ENCODE measurements around the gene ZNF580.

ZNF580 gene

GRCh38 chr19:55613930-55614710 is 26.7 kb upstream of the ZNF580 start:
- Histone ChIP-seq H3K27ac (ENCODE audit: low read depth, low read length, poor library complexity, severe bottlenecking) (no peak overlapping the region), H3F3A (ENCODE audit: insufficient read depth, low read length) (no peaks in the 10 kb centered on the region), H3K79me2 (ENCODE audit: insufficient read depth, low read length) (no peaks in the 10 kb centered on the region), H3K4me3 (ENCODE audit: low read depth, low read length, poor library complexity, severe bottlenecking) (no peak overlapping the region), H2AFZ (ENCODE audit: low read length) (no peak overlapping the region), H4K20me1 (ENCODE audit: insufficient read depth, low read length) (no peaks in the 10 kb centered on the region), H3K9me2 (ENCODE audit: low read depth, low read length) (no peaks in the 10 kb centered on the region), H3K9ac (ENCODE audit: low read length) (no peak overlapping the region), H3K27me3 (ENCODE audit: insufficient read depth, low read length) (no peaks in the 10 kb centered on the region), H3K36me3 (ENCODE audit: insufficient read depth, low read length) (peaks cover 39% of the 10 kb centered on the region), H3K4me2 (ENCODE audit: low read length) (no peak overlapping the region), H3K4me1 (ENCODE audit: insufficient read depth, low read length, severe bottlenecking) (no peaks in the 10 kb centered on the region), H3K9me3 (ENCODE audit: low read length) (no peaks in the 10 kb centered on the region)
- no peak for TF ChIP-seq EZH2 (IDR thresholded peaks at IDR 0.05; ENCODE audit: borderline replicate concordance, low read length)
- TF ChIP-seq, protein P1, sequence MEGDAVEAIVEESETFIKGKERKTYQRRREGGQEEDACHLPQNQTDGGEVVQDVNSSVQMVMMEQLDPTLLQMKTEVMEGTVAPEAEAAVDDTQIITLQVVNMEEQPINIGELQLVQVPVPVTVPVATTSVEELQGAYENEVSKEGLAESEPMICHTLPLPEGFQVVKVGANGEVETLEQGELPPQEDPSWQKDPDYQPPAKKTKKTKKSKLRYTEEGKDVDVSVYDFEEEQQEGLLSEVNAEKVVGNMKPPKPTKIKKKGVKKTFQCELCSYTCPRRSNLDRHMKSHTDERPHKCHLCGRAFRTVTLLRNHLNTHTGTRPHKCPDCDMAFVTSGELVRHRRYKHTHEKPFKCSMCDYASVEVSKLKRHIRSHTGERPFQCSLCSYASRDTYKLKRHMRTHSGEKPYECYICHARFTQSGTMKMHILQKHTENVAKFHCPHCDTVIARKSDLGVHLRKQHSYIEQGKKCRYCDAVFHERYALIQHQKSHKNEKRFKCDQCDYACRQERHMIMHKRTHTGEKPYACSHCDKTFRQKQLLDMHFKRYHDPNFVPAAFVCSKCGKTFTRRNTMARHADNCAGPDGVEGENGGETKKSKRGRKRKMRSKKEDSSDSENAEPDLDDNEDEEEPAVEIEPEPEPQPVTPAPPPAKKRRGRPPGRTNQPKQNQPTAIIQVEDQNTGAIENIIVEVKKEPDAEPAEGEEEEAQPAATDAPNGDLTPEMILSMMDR (IDR thresholded peaks at IDR 0.05; ENCODE audit: low read length) = no peak

DNA sequence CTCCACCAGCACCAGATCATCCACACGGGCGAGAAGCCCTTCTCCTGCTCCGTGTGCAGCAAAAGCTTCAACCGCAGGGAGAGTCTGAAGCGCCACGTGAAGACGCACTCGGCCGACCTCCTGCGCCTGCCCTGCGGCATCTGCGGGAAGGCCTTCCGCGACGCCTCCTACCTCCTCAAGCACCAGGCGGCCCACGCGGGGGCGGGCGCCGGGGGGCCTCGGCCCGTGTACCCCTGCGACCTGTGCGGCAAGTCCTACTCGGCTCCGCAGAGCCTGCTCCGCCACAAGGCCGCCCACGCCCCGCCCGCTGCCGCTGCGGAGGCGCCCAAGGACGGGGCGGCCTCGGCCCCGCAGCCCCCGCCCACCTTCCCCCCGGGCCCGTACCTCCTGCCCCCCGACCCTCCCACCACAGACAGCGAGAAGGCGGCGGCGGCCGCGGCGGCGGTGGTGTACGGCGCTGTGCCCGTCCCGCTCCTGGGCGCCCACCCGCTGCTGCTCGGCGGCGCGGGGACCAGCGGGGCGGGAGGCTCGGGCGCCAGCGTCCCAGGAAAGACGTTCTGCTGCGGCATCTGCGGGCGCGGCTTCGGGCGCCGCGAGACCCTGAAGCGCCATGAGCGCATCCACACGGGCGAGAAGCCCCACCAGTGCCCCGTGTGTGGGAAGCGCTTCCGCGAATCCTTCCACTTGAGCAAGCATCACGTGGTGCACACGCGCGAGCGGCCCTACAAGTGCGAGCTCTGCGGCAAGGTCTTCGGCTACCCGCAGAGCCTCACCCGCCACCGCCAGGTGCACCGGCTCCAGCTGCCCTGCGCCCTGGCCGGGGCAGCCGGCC is 25.9 kb upstream of the ZNF580 start:
- TF ChIP-seq, protein P1 (IDR thresholded peaks at IDR 0.05; ENCODE audit: low read length) = no peak
- TF ChIP-seq EZH2 (IDR thresholded peaks at IDR 0.05; ENCODE audit: borderline replicate concordance, low read length) = no peak
- no peaks in the 10 kb centered on the region for H3K79me2 ChIP-seq (ENCODE audit: insufficient read depth, low read length)
- H3K27me3 ChIP-seq (ENCODE audit: insufficient read depth, low read length) = no peaks in the 10 kb centered on the region
- H2AFZ ChIP-seq (ENCODE audit: low read length) = no peak overlapping the region
- H4K20me1 ChIP-seq (ENCODE audit: insufficient read depth, low read length) = no peaks in the 10 kb centered on the region
- peaks cover 31% of the 10 kb centered on the region for H3K36me3 ChIP-seq (ENCODE audit: insufficient read depth, low read length)
- no peaks in the 10 kb centered on the region for H3K9me2 ChIP-seq (ENCODE audit: low read depth, low read length)
- H3K4me1 ChIP-seq (ENCODE audit: insufficient read depth, low read length, severe bottlenecking) = no peaks in the 10 kb centered on the region
- no peaks in the 10 kb centered on the region for H3F3A ChIP-seq (ENCODE audit: insufficient read depth, low read length)
- H3K27ac ChIP-seq (ENCODE audit: low read depth, low read length, poor library complexity, severe bottlenecking) = no peak overlapping the region
- no peak overlapping the region for H3K4me3 ChIP-seq (ENCODE audit: low read depth, low read length, poor library complexity, severe bottlenecking)
- no peak overlapping the region for H3K9ac ChIP-seq (ENCODE audit: low read length)
- H3K9me3 ChIP-seq (ENCODE audit: low read length) = no peaks in the 10 kb centered on the region
- H3K4me2 ChIP-seq (ENCODE audit: low read length) = no peak overlapping the region

GRCh38 chr19:55615543-55616394 is 25.0 kb upstream of the ZNF580 start:
- H3K79me2 ChIP-seq (ENCODE audit: insufficient read depth, low read length) = no peaks in the 10 kb centered on the region
- no peak overlapping the region for H3K4me2 ChIP-seq (ENCODE audit: low read length)
- TF ChIP-seq EZH2 (IDR thresholded peaks at IDR 0.05; ENCODE audit: borderline replicate concordance, low read length) = no peak
- TF ChIP-seq, protein P1 (IDR thresholded peaks at IDR 0.05; ENCODE audit: low read length) = no peak
- H3F3A ChIP-seq (ENCODE audit: insufficient read depth, low read length) = no peaks in the 10 kb centered on the region
- peaks cover 26% of the 10 kb centered on the region for H3K36me3 ChIP-seq (ENCODE audit: insufficient read depth, low read length)
- no peaks in the 10 kb centered on the region for H3K9me2 ChIP-seq (ENCODE audit: low read depth, low read length)
- no peak overlapping the region for H3K9ac ChIP-seq (ENCODE audit: low read length)
- H2AFZ ChIP-seq (ENCODE audit: low read length) = no peak overlapping the region
- H4K20me1 ChIP-seq (ENCODE audit: insufficient read depth, low read length) = no peaks in the 10 kb centered on the region
- H3K4me3 ChIP-seq (ENCODE audit: low read depth, low read length, poor library complexity, severe bottlenecking) = no peak overlapping the region
- no peak overlapping the region for H3K27ac ChIP-seq (ENCODE audit: low read depth, low read length, poor library complexity, severe bottlenecking)
- H3K9me3 ChIP-seq (ENCODE audit: low read length) = no peaks in the 10 kb centered on the region
- no peaks in the 10 kb centered on the region for H3K27me3 ChIP-seq (ENCODE audit: insufficient read depth, low read length)
- no peaks in the 10 kb centered on the region for H3K4me1 ChIP-seq (ENCODE audit: insufficient read depth, low read length, severe bottlenecking)
